ENCODE results near the gene TSGA10IP.

The TSGA10IP gene

DNA sequence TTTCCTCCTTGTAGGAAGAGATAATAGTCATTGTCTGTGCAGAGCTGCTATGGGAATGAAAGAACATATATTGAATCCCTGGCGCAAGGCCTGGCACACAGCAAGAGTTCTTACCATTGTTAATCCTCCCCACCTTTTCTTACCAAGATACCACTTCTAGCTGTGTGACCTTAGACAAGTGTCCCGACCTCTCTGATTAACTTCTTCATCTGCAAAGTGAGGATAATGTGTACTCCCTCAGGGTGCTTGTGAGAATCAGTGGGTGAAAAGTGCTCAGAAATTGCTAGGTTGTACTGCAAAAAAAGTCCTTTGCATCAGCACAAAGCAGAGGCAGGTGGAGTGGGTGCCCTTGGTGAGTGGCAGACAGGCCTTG, 62.8 kb downstream of the TSGA10IP start:
- no peak for DNase-seq (ENCODE audit: low read depth)

DNA sequence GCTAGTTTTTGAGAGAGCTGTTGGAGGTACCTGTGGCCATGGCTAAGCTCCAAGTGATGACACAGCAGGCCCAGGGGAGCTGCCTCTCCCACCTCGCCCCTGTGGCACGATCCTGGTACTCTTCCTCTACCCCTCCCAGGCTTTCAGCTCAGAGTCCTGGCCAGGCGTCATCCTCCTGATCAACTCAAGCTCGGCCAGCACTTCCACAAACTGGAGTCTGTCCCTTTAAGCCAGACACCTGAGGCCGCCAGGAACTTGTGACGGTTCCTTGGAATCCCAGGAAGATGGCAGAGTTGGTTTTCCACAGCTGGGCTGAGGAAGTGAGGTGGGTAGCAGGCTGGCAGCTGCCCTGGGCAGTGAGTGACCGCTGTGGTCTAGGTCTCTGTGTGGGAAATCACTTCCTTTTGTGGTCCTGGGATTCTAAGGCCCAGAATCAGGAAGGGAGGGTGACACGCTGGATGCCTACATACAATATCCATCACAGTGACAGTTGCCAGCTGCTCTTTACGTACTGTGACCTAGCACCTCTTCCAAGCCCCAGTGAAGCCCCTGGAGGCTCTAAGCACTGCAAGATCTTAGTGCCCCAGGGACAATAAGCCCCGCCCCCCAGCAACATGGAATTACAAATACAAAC, 63.3 kb downstream of the TSGA10IP start:
- DNase-seq (ENCODE audit: low read depth), result no peak

Measured in CMK (cell line).